Activated T-cell treated with anti-CD3 and anti-CD28 coated beads for 1 hour (primary cell): ENCODE data around the gene POLR2C.
"Not testable (repeated sequence)": the region's sequence is repeated elsewhere in the genome, so short reads cannot be mapped to it uniquely, and the experiment has no call there.

Experiments
- DNase-seq: peaks from one replicate; pipeline ENCODE4 v3.0.0-alpha.2; 2020; ENCODE audit warnings: low read depth

The POLR2C gene

DNA sequence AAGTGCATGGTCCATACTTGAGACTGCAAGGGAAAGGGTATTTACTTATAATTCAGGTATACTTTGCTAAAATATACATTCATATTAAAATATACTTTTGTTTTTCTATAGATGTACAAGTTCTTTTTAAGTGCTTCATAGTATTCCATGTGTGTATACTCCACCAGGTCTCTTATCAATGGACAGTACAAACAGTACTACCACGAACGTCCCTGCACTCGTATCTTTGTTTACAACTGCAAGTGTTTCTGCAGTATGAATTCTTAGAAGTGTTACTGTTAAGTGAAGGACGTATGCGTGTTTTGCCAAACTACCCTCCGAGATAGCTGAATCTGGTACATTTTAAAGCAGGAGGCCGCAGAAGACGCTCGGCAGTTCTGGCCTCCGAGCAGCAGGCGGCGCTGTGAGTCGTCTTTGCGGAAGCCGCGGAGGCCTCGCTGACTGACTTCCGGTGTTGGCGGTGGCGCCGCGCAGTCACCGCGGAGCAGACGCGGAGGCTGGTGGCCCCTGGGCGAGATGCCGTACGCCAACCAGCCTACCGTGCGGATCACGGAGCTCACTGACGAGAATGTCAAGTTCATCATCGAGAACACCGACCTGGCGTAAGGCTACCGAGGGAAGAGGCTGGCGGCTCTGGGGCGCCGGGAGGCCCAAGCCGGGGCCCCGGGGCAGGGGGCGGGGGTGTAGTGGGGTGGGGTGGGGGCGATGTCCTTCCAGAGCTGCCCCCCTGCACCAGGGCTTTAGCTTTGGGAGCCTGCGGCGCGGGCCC is at the start of gene POLR2C:
Gene POLR2C (plus strand): TSS at position 471 of the 769 bp plus-strand sequence. CDS start 46 bp downstream, at position 517.
- peak; percentile 94 for DNase-seq

DNA sequence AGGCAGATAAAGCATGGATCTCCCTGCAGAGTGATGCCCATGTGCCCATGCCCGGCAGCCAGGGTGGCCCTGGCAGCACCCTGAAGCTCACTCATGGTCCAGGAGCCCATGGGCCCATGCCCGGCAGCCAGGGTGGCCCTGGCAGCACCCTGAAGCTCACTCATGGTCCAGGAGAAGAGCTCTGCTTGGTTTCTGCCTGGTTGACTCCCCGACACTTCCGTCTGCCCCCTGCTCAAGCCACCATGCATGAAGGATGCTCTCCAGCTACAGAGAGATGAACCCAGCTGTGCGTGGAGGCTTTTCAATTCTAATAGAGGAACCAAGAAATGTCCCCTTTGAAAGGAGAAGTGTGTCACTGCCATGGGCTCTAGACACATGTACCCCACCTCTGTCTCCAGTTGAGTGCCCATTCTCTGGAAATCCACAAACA is 49.2 kb upstream of the POLR2C start:
- DNase-seq: no peak

DNA sequence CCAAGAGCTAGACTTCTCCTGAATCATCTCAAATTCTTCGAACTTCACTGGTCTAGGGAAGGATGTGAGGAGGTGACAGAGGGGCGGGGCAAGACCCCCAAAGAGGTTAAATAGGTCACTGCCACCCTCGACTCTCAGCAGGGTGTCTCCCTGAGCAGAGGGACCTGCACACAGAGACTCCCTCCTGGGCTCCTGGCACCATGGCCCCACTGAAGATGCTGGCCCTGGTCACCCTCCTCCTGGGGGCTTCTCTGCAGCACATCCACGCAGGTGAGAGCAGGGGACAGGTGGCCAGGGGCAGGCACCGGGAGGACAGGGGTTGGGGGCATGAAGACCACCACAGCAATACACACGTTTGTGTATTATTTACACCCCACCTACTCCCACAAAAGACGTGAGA is 48.7 kb upstream of the POLR2C start:
- DNase-seq: no peak

DNA sequence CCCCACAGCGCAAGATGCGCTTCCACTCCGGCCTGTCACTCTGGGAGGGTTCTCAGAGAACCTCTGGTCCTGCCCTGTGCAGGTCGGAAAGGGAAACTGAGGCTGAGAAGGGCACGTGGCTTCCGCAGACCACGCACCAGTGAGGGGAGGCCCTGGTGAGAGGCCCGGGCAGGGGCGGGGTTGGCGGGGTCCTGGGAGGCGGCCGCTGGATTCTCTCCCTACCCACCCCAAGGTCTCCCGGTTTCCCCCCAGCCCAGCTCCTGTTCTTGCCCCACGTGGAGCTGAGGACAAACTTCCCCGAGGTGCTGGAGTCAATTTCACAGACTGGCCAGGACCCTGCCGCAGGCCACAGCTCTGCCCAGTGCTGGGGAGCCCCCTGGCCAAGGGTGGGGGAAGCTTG is 46.4 kb upstream of the POLR2C start:
- DNase-seq: no peak

DNA sequence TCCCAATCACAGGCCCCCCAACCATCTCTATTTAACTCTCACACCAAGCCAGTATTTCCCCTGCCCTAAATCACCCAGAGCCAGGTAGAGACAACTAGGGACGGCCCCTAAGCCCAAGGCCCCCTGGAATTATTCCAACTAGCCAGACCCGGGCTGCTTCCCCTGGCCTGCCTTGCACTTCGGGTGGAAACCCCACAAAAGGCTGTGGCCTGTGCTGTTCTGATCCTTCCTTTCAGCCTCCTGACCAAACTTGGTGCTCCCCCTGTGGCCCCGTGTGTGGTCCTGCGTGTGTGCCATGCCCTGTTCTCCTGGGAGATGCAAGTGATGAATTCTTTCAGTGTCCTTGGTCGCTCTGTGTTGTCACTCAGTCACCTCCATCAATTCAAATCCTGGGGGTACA is 43.0 kb upstream of the POLR2C start:
- no peak for DNase-seq

DNA sequence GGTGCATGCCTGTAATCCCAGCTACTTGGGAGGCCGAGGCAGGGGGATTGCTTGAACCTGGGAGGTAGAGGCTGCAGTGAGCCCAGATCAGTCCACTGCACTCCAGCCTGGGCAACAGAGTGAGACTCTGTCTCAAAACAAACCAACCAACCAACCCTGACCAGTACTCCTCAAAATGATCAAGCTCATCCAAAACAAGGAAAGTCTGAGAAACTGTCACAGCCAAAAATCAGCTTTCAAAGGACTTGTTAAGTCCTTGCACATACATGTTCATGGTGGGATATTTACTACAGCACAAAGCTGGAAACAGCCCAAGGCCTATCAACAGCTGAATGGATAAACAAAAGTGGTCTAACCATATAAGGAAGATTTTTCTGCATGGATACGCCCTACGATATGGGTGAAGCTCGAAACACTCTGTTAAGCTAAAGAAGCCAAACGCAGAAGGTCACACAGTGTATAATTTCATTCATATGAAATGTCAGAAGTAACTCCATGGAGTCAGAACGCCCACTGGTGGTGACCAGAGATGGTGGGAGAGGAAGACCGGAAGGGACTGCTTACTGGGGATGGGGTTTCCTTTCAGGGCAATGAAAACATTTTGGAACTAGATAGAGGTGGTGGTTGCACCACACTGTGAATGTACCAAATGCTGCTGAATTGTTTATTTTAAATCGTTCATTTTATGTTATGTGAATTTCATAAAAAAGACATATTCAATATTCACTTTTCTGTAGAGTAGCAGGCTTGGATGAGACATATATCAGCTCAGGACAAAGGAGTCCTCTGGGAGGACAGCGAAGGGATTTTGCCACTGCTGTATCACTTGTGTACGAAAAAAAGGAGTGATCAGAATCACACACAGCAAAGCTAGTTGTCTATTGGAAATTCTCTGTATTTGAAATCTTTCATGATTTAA is 40.2 kb upstream of the POLR2C start:
- no peak for DNase-seq

DNA sequence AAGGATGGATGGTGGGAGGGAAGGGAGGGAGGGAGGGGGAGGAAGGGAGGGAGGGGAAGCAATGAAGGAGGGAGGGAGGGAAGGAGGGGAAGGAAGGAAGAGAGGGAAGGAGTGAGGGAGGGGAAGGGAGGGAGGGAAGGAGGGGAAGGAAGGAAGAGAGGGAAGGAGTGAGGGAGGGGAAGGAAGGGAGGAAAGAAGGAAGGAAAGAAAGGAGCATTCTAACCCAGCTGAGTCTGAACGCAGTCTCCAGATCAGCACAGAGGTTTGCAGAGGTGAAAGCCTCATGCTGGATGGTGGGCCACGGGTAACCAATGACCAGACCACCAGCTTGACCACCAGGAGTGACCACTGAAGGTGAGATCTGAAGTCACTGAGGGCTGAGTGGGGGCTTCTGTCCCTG is 39.3 kb upstream of the POLR2C start:
- no peak for DNase-seq

DNA sequence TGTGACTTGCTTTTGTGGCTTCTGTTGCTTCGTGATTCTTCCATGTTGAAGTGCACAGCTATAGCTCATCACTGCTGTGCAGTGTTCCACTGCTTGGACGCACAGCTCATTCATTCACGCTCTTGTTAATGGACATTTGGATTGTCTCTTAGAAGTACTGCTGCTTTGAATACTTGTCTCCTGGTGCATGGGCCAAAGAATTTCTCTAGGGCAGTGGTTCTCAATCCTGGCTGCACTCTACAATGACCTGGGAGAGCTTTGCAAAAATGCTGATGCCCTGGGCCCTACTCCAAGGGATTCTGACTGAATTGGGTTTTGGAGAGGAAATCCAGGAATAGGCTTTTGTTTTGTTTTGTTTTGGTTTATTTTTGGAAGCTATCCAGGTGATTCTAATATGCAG is 37.9 kb upstream of the POLR2C start:
- DNase-seq: no peak

DNA sequence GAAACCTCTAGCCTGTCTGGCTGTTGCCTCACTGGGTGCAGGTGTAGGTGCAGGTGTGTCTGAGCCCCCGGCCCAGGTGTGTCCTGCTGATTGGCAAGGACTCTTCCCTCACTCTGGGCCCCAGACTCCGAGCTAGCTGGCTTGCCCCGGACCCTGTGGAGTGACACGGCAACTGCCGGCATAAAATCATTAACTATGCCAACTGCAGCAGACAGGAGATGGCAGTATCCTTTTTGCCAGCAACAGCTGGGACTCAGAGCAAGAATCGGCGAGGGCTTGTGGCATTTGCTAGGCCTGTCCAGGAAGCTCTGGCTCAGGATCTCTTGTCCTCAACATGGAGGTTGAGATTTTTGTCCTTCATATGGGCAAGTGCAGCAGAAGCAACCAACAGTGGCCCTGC is 36.1 kb upstream of the POLR2C start:
- no peak for DNase-seq

DNA sequence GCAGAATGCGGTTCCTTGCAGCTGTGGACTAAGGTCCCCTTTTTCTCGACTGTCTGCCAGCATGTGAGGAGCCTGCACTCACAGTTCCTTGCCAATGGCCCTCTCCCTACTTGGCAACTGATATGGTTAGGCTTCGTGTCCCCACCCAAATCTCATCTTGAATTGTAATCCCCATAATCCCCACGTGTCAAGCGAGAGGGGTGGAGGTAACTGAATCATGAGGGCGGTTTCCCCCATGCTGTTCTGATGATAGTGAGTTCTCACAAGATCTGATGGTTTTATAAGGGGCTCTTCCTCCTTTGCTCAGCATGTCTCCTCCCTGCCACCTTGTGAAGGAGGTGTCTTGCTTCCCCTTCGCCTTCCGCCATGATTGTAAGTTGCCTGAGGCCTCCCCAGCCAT is 35.2 kb upstream of the POLR2C start:
- DNase-seq: no peak

DNA sequence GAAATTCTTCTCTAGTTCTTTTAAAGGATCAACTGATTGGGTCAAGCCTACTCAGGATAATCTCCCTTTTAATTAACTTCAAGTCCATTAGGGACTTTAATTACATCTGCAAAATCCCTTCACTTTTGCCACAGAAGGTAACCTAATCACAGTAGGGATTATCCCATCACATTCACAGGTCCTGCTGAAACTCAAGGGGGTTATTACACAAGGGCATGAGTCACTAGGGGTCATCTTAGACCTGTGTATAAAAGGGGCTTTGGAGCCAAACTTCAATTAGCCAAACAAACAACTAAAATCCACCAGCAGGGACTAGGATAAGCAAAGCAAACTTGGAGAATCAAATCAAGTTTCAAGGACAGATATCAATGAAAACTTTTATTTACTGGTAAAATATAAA is 34.7 kb upstream of the POLR2C start:
- DNase-seq: no peak

DNA sequence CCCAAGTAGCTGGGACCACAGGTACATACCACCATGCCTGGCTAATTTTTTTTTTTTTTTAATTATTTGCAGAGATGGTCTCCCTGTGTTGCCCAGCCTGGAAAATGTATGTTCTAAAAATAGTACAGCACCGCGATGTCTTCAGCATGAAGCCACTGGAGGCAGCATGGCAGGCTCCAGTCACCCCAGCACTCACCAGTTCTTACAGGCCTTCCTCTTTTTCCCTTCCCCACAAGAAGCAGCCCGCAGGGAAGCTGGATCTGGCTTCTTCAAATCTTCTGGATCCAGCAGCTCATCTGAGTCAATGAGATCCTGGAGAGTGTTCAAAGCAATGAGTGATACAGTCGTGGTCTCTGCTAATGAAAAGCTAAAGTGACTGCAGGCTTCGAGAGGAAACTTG is 31.5 kb upstream of the POLR2C start:
- DNase-seq: no peak

DNA sequence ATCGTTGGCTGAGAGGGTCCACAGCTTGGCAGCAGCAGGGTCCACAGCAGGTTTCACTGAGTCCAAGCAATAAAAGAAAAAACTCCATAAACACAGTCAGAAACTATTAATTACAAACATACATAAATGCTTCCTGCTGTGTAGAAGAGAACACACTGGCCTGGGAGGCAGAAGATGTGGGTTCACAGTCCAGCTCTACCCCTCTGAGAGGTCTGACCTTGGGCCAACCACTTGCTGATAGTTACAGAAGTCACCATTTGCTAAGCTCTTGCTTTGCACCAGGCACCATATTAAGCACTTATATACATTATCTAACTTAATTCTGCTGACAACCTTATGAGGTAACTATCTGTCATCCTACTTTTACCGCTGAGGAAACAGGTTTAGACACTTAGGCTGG is 30.0 kb upstream of the POLR2C start:
- DNase-seq: no peak

DNA sequence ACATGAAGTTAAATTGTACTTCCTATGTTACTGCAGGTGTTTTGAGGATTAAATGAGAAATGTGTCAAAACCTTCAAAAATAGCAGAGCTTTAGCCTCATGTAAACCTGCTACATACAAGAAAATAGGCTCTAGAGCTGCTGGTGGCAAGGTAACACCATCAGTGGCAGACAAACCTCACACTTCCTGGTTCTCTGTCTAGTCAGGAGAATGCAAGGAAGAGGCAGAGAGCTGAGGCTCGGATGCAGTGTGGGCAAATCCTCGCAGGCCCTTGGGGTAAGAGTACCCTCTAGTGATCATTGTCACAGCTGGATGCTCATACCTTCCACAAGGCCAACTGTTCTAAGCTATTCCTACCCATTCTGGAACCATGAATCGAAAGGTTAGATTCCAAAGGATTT is 29.5 kb upstream of the POLR2C start:
- DNase-seq: no peak

DNA sequence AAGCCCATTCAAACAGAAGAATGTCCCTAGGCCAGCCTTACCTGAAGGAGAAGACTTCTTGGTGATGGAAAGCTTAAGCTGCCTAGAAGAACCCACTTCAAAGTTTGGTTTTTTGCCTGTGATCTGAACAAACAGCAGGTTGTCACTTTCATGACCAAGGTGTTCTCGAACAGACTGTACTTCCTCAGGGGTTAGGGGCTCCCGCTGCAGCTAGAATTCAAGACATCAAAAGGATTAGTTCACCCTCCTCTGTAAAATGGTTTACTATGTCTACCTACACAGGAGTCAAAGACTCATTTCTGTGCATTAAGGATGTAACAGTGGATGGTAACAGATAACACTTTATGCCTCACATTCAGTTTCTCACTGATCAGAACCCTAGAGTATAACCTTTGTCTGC is 28.5 kb upstream of the POLR2C start:
- no peak for DNase-seq

DNA sequence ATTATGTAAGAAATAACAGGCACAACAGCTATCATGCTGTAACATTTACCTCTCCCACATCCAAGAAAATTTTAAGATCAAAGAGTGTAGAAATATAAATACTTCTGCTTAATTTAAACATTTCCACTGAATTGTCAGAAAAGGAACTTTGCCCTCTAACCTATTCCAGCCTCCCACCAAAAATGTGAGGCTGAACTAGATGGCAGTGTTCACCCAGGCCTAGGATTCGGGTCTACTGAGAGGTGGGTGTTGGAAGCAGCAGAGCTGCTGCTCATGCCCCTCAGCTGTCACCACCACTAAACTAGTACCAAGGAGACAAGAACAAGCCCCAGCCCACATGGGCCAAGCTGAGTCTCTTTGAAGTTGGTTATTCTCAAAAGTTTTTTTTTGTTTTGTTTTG is 26.6 kb upstream of the POLR2C start:
- no peak for DNase-seq

DNA sequence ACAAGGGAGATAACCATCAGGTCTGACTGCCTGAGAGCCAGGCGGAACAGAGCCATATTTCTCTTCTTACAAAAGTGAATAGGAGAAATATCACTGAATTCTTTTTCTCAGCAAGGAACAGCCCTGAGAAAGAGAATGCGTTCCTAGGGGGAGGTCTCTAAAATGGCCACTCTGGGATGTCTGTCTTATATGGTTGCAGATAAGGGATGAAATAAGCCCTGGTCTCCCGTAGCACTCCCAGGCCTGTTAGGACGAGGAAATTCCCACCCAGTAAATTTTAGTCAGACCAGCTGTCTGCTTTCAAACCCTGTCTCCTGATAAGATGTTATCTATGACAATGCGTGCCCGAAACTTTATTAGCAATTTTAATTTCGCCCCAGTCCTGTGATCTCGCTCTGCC is 22.5 kb upstream of the POLR2C start:
- not testable (repeated sequence) for DNase-seq

DNA sequence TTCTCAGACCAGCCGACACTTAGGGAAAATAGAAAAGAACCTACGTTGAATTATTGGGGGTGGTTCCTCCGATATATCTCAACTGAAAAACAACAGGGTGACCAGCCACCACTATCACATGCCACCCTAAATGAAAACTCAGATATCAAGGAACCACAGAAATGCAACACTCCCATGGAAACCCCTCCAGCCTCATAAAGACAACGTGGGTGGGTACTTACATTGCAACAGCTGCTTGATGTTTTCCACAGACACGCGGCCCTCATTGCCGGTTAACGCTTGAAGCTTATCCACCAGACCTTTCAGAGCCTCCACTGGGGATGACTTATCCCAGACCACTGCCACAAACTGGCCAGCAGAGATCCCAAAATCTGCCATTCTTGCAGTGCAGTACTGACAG is 21.9 kb upstream of the POLR2C start:
- DNase-seq: not testable (repeated sequence)

DNA sequence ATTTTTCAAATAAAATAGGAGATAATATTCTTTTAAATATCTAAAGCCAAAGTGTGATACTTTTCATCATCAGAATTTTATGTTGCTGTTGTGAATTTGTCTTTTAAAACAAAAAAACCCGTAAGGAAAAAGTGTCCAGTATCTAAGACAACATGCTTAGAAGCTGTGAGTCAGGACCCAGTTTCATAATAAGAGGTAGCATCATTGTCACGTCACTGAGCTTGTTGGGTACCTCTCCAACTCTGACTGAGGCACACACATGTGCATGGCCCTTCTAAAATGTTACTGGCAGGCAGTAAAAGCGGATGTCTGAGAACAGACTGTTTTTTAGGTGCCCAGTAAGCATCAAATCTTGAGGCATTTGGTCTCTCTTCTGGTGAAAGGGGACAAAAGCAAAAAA is 17.8 kb upstream of the POLR2C start:
- DNase-seq: no peak

DNA sequence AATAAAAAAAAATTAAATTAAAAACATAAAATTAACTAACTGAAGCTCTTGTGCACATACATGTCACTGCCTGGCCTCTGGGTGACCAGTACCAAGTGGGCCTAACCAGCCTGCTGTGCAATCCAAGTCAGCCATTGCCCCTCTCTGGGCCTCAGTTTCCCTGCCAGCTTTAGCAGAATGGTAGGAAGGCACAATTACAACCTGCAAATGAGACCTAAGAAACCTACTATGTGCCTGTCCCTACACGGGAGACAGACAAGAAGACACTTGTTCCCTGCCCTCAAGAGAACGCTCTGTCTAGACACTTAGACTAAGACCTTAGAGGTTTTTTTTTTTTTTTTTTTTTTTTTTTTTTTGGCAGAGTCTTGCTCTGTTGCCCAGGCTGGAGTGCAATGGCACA is 17.0 kb upstream of the POLR2C start:
- DNase-seq: no peak

DNA sequence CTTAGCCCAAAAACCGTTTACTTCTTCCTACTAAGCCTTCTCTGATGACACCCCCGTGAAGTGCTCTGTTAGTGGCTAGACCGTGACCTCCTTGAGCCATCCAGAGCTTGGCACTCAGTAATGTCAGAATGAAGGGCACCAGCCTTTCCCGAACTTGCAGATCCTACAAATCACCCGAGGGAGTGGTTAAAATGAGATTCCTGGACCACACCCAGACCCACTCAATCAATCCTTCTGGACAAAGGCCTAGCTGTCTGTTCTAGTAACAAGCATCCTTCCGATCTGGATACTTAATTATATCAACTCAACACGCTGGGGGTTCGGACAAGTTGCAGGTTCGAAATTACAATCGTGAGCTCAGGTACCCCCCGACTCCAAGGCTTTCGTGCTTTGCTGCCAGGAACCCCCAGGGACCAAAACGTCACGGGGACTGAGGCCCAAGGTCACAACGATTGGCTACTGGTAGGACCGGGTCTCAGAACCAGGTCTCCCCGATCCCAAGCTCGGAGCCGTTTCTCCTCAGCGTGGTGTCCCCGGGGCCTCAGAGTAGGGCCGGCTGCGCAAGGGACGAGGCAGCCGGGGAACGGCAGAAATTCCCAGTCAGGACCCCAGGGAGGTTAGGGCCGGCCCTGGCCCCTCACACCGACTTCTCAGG is 15.8 kb upstream of the POLR2C start:
- no peak for DNase-seq

DNA sequence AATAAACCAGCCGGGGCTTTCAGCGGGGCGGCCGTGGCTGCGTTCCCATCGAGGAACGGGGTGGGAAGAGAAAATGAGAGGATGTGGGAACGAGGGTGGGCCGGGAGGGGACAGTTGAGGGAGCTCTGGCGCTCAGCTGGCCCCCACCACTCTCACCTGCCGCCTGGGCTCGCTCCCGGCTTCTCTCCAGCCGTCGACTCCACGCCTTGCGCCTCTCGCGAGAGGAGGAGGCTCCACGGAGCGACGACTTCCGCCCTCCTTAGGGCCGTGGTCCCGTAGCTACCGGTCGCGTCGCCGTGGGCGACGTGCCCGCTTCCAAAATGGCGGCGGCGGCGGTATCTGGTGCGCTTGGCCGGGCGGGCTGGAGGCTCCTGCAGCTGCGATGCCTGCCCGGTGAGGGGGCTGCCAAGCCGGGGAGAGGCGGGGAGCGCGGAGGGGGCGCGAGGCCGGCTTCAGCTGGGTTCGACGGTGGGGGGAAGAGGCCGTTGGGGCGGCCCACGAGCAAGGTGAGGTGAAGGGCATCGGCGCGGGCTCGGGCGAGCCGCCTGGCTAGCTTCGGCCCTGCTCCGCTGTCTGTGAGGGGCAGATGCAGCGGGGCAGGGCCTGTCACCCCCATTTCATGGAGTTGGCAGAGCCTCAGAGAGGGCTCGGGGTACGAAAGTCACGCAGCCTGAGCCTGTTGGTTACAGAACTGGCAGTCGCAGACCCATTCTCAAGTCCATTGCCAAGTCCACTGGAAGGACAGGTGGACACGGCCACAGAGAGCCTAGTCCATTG is 15.1 kb upstream of the POLR2C start, which contains the start of the genes CIAPIN1 and COQ9:
Gene CIAPIN1 (minus strand): TSS at position 200 of the 777 bp plus-strand sequence. CDS start 6,457 bp downstream, outside the sequence.
Gene COQ9 (plus strand): TSS at position 294 of the 777 bp plus-strand sequence. CDS start 27 bp downstream, at position 321.
- DNase-seq: peak; percentile 88
